K562 (cell line): ENCODE data around the gene ABHD1. TPM values are rescaled to one million over a fixed set of nuclear protein-coding genes. Genes with fewer than 3 reads are reported as not detected.

Experiments
- CBX5 ChIP-seq: IDR thresholded peaks from 2 replicates; pipeline ENCODE4 v1.6.1; 2014; ENCODE audit warnings: low read depth, borderline replicate concordance
- MED1 ChIP-seq: sonication (generic); formaldehyde crosslinking; IDR thresholded peaks from 2 replicates; pipeline ENCODE4 v1.8.1; 2023; ENCODE audit warnings: missing genetic modification reagents, borderline replicate concordance
- REST ChIP-seq, 2 experiments: fragments of 450-650 bp; formaldehyde crosslinking in 1 of 2; IDR thresholded peaks; 2 replicates each; pipeline versions ENCODE4 v1.4.0 to v1.6.1; 2014 to 2020; ENCODE audit warnings: mild to moderate bottlenecking in 2 of 2, borderline replicate concordance in 1 of 2, low read depth in 1 of 2
- ZNF589 ChIP-seq: fragments of 200-800 bp; sonication (Bioruptor generic); IDR thresholded peaks from 2 replicates; pipeline ENCODE4 v1.6.1; 2016; ENCODE audit warnings: low read depth, missing genetic modification characterization, missing compliant biosample characterization
- polyA plus RNA-seq, 8 experiments: library from polyadenylated mRNA; depleted of rRNA in 4 of 8; stranded (reverse) in 5 of 8; unstranded in 3 of 8; fragments of >200 nt; fragmentation: Nextera tagmentation in 2 of 8; fragmentation: Illumina TruSeq in 1 of 8; extraction: Ambion mirVana in 2 of 8; extraction: Trizol in 1 of 8; gene quantifications; 2 replicates each; pipeline versions ENCODE4 v1.2.1 to v1.2.3, GENCODE V29; 2011 to 2014; ENCODE audit warnings: inconsistent platforms in 1 of 8, missing spikeins in 1 of 8
- total RNA-seq, 7 experiments: library from RNA; depleted of rRNA in 6 of 7; stranded (reverse); fragments of >200 nt in 6 of 7; fragmentation: Illumina TruSeq in 2 of 7; extraction: Trizol in 2 of 7; gene quantifications; 2 replicates each; pipeline versions ENCODE4 v1.2.1 to v1.2.3, GENCODE V29; 2011 to 2021; ENCODE audit warnings: low replicate concordance in 1 of 7

The ABHD1 gene
- total and polyA plus RNA-seq, 9 of the 15 experiments (the other 6 are each of a cell fraction or from before 2014, with no cell fraction given), result 0.10 to 0.16 (median 0.11) TPM; not detected in 5

DNA sequence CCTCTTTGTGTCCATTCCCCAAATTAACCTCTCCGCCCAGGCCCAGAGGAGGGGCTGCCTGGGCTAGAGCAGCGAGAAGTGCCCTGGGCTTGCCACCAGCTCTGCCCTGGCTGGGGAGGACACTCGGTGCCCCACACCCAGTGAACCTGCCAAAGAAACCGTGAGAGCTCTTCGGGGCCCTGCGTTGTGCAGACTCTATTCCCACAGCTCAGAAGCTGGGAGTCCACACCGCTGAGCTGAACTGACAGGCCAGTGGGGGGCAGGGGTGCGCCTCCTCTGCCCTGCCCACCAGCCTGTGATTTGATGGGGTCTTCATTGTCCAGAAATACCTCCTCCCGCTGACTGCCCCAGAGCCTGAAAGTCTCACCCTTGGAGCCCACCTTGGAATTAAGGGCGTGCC is 23.6 kb upstream of the ABHD1 start (continued):
- TF ChIP-seq REST (IDR thresholded peaks at IDR 0.05; ENCODE audit: borderline replicate concordance) (0 out of 2 replicates have a peak, but pooled peaks have one; percentile 12), REST (CRISPR knock-in tag; IDR thresholded peaks at IDR 0.05; ENCODE audit: low read depth) (no peak), ZNF589 (CRISPR knock-in tag) (no peak), CBX5 (no peak), MED1 (CRISPR knock-in tag) (no peak)
